Pancreas (tissue), 10 donors: ENCODE results near the gene RNF150. TPM values are rescaled to one million over a fixed set of nuclear protein-coding genes. Genes with fewer than 3 reads are reported as not detected.
"Not testable (repeated sequence)": the region's sequence is repeated elsewhere in the genome, so short reads cannot be mapped to it uniquely, and the experiment has no call there.

Source experiments
- ATAC-seq, 4 donors: fragments of 200-7000 bp; cut with Tn5 transposase; one replicate each; pipeline versions ENCODE4 v1.8.0 to v1.9.1; 2020; ENCODE audit warnings: mild to moderate bottlenecking in 4 of 4, moderate library complexity in 4 of 4
- DNase-seq, 6 donors: peaks; one replicate each; pipeline ENCODE4 v3.0.0-alpha.2; 2020
- FAIRE-seq: peaks from 2 replicates; lab custom pipeline; 2012; peaks lifted over from hg19 to GRCh38; lab: Jason Lieb, UNC
- H3K27ac ChIP-seq, 4 donors: fragments of 200-600 bp; sonication (generic); 1 replicate in 3 of 4; 2 replicates in 1 of 4; pipeline versions ENCODE4 v1.5.0 to v1.8.0; 2020
- H3K27me3 ChIP-seq, 4 donors: fragments of 200-600 bp; one replicate each; pipeline ENCODE4 v1.8.0; 2021
- H3K36me3 ChIP-seq, 3 donors: fragments of 200-600 bp; sonication (generic) in 1 of 3; one replicate each; pipeline versions ENCODE4 v1.5.0 to v1.8.0; 2020 to 2021
- H3K4me1 ChIP-seq, 3 donors: fragments of 200-600 bp; one replicate each; pipeline ENCODE4 v1.8.0; 2021
- H3K4me3 ChIP-seq, 4 donors: fragments of 200-600 bp; sonication (generic) in 2 of 4; one replicate each; pipeline versions ENCODE4 v1.5.0 to v1.8.0; 2020 to 2021
- H3K9me3 ChIP-seq, 4 donors: fragments of 200-600 bp; one replicate each; pipeline ENCODE4 v1.8.0; 2021
- WGBS, 2 donors: extraction: QIAGEN DNeasy Blood & Tissue Kit; methylation state at CpG; one replicate each; pipeline ENCODE4 v1.1.7; 2013; 5-methylcytosine and 5-hydroxymethylcytosine counted together
- intact Hi-C, 3 donors: fragments of 100-400 bp; cut with DNase I; formaldehyde crosslinking; loops; one replicate each; pipeline versions ENCODE4 v1.11.1 to v1.14.2; 2022
- polyA plus RNA-seq, 2 donors: library from polyadenylated mRNA; stranded (reverse); fragments of 200-250 nt; gene quantifications; one replicate each; pipeline ENCODE4 v1.2.3, GENCODE V29; 2013
- total RNA-seq, 6 donors: library from RNA; stranded (reverse); fragmentation: NEBNext Ultra II Directional in 4 of 6; extraction: Animal tissue kit (Norgen Biotek cat#: 25700) in 4 of 6; gene quantifications; one replicate each; pipeline versions ENCODE4 v1.2.1 to v1.2.4, GENCODE V29; 2021 to 2023
- TF ChIP-seq, protein P1 (sequence below), 4 donors: fragments of 200-600 bp; sonication (generic) in 3 of 4; IDR thresholded peaks; one replicate each; pipeline versions ENCODE4 v1.5.0 to v1.8.0; 2021; ENCODE audit warnings: antibody characterized with exemption in 4 of 4
- donor health status: healthy with polysubstance abuse.
- donor health status: DM: no; HTN: no; CAD: no; lungs with moderate emphysema.
- donor health status: DM: no; HTN: no; CAD: no.
- donor health status: control.
- donor health status: control.
- donor health status: Bipolar disorder and iron deficiency.
- donor health status: DM: yes; HTN: yes; CAD: no.
- donor health status: DM: no; HTN: no; CAD: no.
- donor health status: DM: no; HTN: no; CAD: no.
- donor health status: DM: yes; HTN: yes; CAD: no.

The RNF150 gene
- total and polyA plus RNA-seq, 8 donors, result 0.53 to 4.1 (median 2.5) TPM

GRCh38 chr4:140811429-140811828, 321.8 kb downstream of the RNF150 start:
- Histone ChIP-seq H3K27me3 (no peaks in the 10 kb centered on the region), H3K36me3 (no peaks in the 10 kb centered on the region), H3K4me1 (no peaks in the 10 kb centered on the region), H3K9me3 (no peaks in the 10 kb centered on the region), H3K4me3 (no peak overlapping the region), H3K27ac (no peak overlapping the region)
- TF ChIP-seq, protein P1, sequence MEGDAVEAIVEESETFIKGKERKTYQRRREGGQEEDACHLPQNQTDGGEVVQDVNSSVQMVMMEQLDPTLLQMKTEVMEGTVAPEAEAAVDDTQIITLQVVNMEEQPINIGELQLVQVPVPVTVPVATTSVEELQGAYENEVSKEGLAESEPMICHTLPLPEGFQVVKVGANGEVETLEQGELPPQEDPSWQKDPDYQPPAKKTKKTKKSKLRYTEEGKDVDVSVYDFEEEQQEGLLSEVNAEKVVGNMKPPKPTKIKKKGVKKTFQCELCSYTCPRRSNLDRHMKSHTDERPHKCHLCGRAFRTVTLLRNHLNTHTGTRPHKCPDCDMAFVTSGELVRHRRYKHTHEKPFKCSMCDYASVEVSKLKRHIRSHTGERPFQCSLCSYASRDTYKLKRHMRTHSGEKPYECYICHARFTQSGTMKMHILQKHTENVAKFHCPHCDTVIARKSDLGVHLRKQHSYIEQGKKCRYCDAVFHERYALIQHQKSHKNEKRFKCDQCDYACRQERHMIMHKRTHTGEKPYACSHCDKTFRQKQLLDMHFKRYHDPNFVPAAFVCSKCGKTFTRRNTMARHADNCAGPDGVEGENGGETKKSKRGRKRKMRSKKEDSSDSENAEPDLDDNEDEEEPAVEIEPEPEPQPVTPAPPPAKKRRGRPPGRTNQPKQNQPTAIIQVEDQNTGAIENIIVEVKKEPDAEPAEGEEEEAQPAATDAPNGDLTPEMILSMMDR (IDR thresholded peaks at IDR 0.05), result no peak
- ATAC-seq (no peak), DNase-seq (no peak), FAIRE-seq (no peak)
- WGBS, 2 donors, result 50 to 51% methylated on average over 4 of the region's 4 CpGs
- intact Hi-C loops, result no loop called here

GRCh38 chr4:140810591-140811169, 322.6 kb downstream of the RNF150 start:
- H3K36me3 ChIP-seq, H3K27me3 ChIP-seq, H3K27ac ChIP-seq, FAIRE-seq, DNase-seq, intact Hi-C loops, H3K4me1 ChIP-seq, H3K4me3 ChIP-seq, ATAC-seq, H3K9me3 ChIP-seq: not testable (repeated sequence)
- 75 to 81% methylated on average over 1 of the region's 1 CpG for WGBS, 2 donors

Other genes with a start within 250 kb of the RNF150 start
- gene ZNF330, start 87.4 kb upstream of the RNF150 start, total RNA-seq, result 10 to 100 TPM; 15.5 to 28.2 (median 18.8) TPM
- gene ZNF330, start 87.4 kb upstream of the RNF150 start, polyA plus RNA-seq, result 10 to 100 TPM; 11.5 to 20.4 TPM